PC-9 (cell line): Measurements from ENCODE around the gene LOXL1. TPM values are rescaled to one million over a fixed set of nuclear protein-coding genes. Genes with fewer than 3 reads are reported as not detected.

ENCODE experiments used
- BruUV-seq: library from RNA; stranded (reverse); fragments of 400-500 nt; replicated peaks from 2 replicates; lab custom pipeline; 2021; lab: Mats Ljungman, UMichigan
- CTCF ChIA-PET: fragments of 300-600 bp; sonication (Branson Sonifier 250); formaldehyde crosslinking; loops from one replicate; lab custom pipeline; 2022; ENCODE audit warnings: antibody characterized with exemption; lab: Charles Lee
- POLR2A ChIA-PET: fragments of 300-600 bp; sonication (Branson Sonifier 250); formaldehyde crosslinking; loops from one replicate; lab custom pipeline; 2022; ENCODE audit warnings: antibody characterized with exemption; ENCODE audit not compliant: unreplicated experiment; lab: Charles Lee
- DNase-seq, 2 experiments: peaks; one replicate each; pipeline versions ENCODE4 v3.0.0 to v3.0.0-alpha.2; 2015 to 2022; ENCODE audit warnings: mixed read lengths in 1 of 2
- H2AFZ ChIP-seq: fragments of 200-600 bp; sonication (generic); 2 replicates; pipeline ENCODE4 v1.8.1; 2017; ENCODE audit warnings: antibody characterized with exemption
- H3F3A ChIP-seq: fragments of 200-600 bp; sonication (generic); 2 replicates; pipeline ENCODE4 v1.8.1; 2017; ENCODE audit warnings: antibody characterized with exemption, mild to moderate bottlenecking, low read depth; ENCODE audit not compliant: insufficient read depth
- H3K27ac ChIP-seq: fragments of 200-600 bp; sonication (generic); 2 replicates; pipeline ENCODE4 v1.6.1; 2016; ENCODE audit warnings: mixed run types
- H3K27me3 ChIP-seq: fragments of 200-600 bp; sonication (generic); 2 replicates; pipeline ENCODE4 v1.6.1; 2016; ENCODE audit warnings: low read depth, mixed run types; ENCODE audit not compliant: insufficient read depth
- H3K36me3 ChIP-seq: fragments of 200-600 bp; sonication (generic); 2 replicates; pipeline ENCODE4 v1.6.1; 2016; ENCODE audit warnings: low read depth, mixed run types
- H3K4me1 ChIP-seq: fragments of 200-600 bp; sonication (generic); replicated peaks from 2 replicates; pipeline ENCODE4 v1.6.1; 2016; ENCODE audit warnings: mixed run types; ENCODE audit not compliant: insufficient read depth
- H3K4me2 ChIP-seq: fragments of 200-600 bp; sonication (generic); 2 replicates; pipeline ENCODE4 v1.6.1; 2017; ENCODE audit warnings: mixed run types
- H3K4me3 ChIP-seq: fragments of 200-600 bp; sonication (generic); 2 replicates; pipeline ENCODE4 v1.6.1; 2016; ENCODE audit warnings: mixed run types
- H3K79me2 ChIP-seq: fragments of 200-600 bp; sonication (generic); 2 replicates; pipeline ENCODE4 v1.6.1; 2017; ENCODE audit warnings: low read depth, mixed run types
- H3K9me2 ChIP-seq: fragments of 200-600 bp; sonication (generic); 2 replicates; pipeline ENCODE4 v1.8.1; 2017; ENCODE audit warnings: mild to moderate bottlenecking; ENCODE audit not compliant: insufficient read depth
- H3K9me3 ChIP-seq: fragments of 200-600 bp; sonication (generic); 2 replicates; pipeline ENCODE4 v1.8.1; 2016; ENCODE audit warnings: low read depth; ENCODE audit not compliant: insufficient read depth
- H4K20me1 ChIP-seq: fragments of 200-600 bp; sonication (generic); 2 replicates; pipeline ENCODE4 v1.8.1; 2017; ENCODE audit not compliant: insufficient read depth
- CTCF ChIP-seq: fragments of 200-600 bp; sonication (generic); conservative IDR thresholded peaks from 2 replicates; pipeline ENCODE4 v1.6.1; 2017; ENCODE audit warnings: mixed run types, antibody characterized with exemption, mild to moderate bottlenecking, moderate library complexity
- EZH2 ChIP-seq: fragments of 200-600 bp; sonication (generic); IDR thresholded peaks from 2 replicates; pipeline ENCODE4 v1.8.0; 2017; ENCODE audit warnings: antibody characterized with exemption, low read depth
- intact Hi-C: fragments of 100-400 bp; cut with micrococcal nuclease; formaldehyde crosslinking; loops from one replicate; pipeline ENCODE4 v1.10.0; 2022; ENCODE audit not compliant: unreplicated experiment
- total RNA-seq: library from RNA; stranded (reverse); gene quantifications from 2 replicates; pipeline ENCODE4 v1.2.3, GENCODE V29; 2021

The LOXL1 gene
- total RNA-seq, 1 experiment from 2014 or later: 50.7 TPM

- H3K4me2 ChIP-seq: no peak overlapping the region
- no peaks in the 10 kb centered on the region for H3F3A ChIP-seq
- no peak overlapping the region for H3K27ac ChIP-seq
- H2AFZ ChIP-seq: no peak overlapping the region
- POLR2A ChIA-PET: no interaction called here
- no peak overlapping the region for H3K4me3 ChIP-seq
- H3K36me3 ChIP-seq: no peaks in the 10 kb centered on the region
- DNase-seq: no peak
- no peaks in the 10 kb centered on the region for H3K4me1 ChIP-seq
- BruUV-seq: no TSS peak
- no peaks in the 10 kb centered on the region for H3K79me2 ChIP-seq
- CTCF ChIA-PET: no interaction called here
- no peaks in the 10 kb centered on the region for H3K9me2 ChIP-seq
- no peaks in the 10 kb centered on the region for H4K20me1 ChIP-seq
- H3K9me3 ChIP-seq: no peaks in the 10 kb centered on the region
- TF ChIP-seq EZH2: no peak
- TF ChIP-seq CTCF: no peak
- no peaks in the 10 kb centered on the region for H3K27me3 ChIP-seq
- intact Hi-C loops: loop anchor here (5.0 to 10.0 kb wide), 2 partner anchors 191 to 343 kb away; no protein-coding TSS in a partner anchor
Observed at GRCh38 chr15:73905225-73905827, 20.9 kb upstream of the LOXL1 start.

GRCh38 chr15:73906346-73907034 is 19.8 kb upstream of the LOXL1 start:
- H4K20me1 ChIP-seq: no peaks in the 10 kb centered on the region
- ChIA-PET CTCF (interaction anchor here (0.6 to 0.9 kb wide), 3 partner anchors 18 to 270 kb away, joined by 3 to 4 read pairs (median 3); no protein-coding TSS in a partner anchor), POLR2A (no interaction called here)
- H3F3A ChIP-seq: no peaks in the 10 kb centered on the region
- no peak overlapping the region for H3K27ac ChIP-seq
- BruUV-seq: no TSS peak
- no peaks in the 10 kb centered on the region for H3K4me1 ChIP-seq
- H3K4me3 ChIP-seq: no peak overlapping the region
- H3K79me2 ChIP-seq: no peaks in the 10 kb centered on the region
- no peak overlapping the region for H3K4me2 ChIP-seq
- no peaks in the 10 kb centered on the region for H3K9me3 ChIP-seq
- DNase-seq: no peak
- intact Hi-C loops: loop anchor here (5.0 to 10.0 kb wide), 2 partner anchors 192 to 344 kb away; no protein-coding TSS in a partner anchor
- no peaks in the 10 kb centered on the region for H3K36me3 ChIP-seq
- no peaks in the 10 kb centered on the region for H3K9me2 ChIP-seq
- no peak overlapping the region for H2AFZ ChIP-seq
- no peak for TF ChIP-seq EZH2
- no peak for TF ChIP-seq CTCF
- H3K27me3 ChIP-seq: no peaks in the 10 kb centered on the region

- Histone ChIP-seq H3K27ac (no peak overlapping the region), H3K4me1 (no peaks in the 10 kb centered on the region), H3K4me2 (no peak overlapping the region), H2AFZ (no peak overlapping the region), H3K9me3 (no peaks in the 10 kb centered on the region), H3K4me3 (no peak overlapping the region), H3K27me3 (no peaks in the 10 kb centered on the region), H3K9me2 (no peaks in the 10 kb centered on the region), H3F3A (no peaks in the 10 kb centered on the region), H3K36me3 (no peaks in the 10 kb centered on the region), H4K20me1 (no peaks in the 10 kb centered on the region), H3K79me2 (no peaks in the 10 kb centered on the region)
- TF ChIP-seq EZH2 (no peak), CTCF (no peak)
- no TSS peak for BruUV-seq
- ChIA-PET POLR2A (no interaction called here), CTCF (interaction anchor here (0.6 to 1.2 kb wide), 4 partner anchors 17 to 271 kb away, joined by 3 to 4 read pairs (median 3); no protein-coding TSS in a partner anchor)
- intact Hi-C loops: loop anchor here (5.0 to 10.0 kb wide), 2 partner anchors 192 to 345 kb away; no protein-coding TSS in a partner anchor
- no peak for DNase-seq
Observed at GRCh38 chr15:73907035-73907408, 19.2 kb upstream of the LOXL1 start.
